Fibroblast of villous mesenchyme (primary cell): Measurements from ENCODE around the gene GLYR1. TPM values are rescaled to one million over a fixed set of nuclear protein-coding genes. Genes with fewer than 3 reads are reported as not detected.

ENCODE experiments used
- DNase-seq: peaks from one replicate; pipeline ENCODE4 v3.0.0-alpha.2; 2010; ENCODE audit warnings: low read depth
- H3K4me3 ChIP-seq: 2 replicates; pipeline ENCODE4 v1.5.1; 2011; ENCODE audit warnings: low read depth, mild to moderate bottlenecking, low read length
- total RNA-seq: library from RNA; depleted of rRNA; stranded (reverse); fragments of >200 nt; gene quantifications from 2 replicates; pipeline ENCODE4 v1.2.3, GENCODE V29; 2012
- TF ChIP-seq, protein P1 (sequence below): IDR thresholded peaks from 2 replicates; pipeline ENCODE4 v1.5.1; 2012; ENCODE audit warnings: low read depth, mild to moderate bottlenecking, low read length; ENCODE audit not compliant: insufficient read depth

The GLYR1 gene
- total RNA-seq, 1 donor, result 60.9 TPM

DNA sequence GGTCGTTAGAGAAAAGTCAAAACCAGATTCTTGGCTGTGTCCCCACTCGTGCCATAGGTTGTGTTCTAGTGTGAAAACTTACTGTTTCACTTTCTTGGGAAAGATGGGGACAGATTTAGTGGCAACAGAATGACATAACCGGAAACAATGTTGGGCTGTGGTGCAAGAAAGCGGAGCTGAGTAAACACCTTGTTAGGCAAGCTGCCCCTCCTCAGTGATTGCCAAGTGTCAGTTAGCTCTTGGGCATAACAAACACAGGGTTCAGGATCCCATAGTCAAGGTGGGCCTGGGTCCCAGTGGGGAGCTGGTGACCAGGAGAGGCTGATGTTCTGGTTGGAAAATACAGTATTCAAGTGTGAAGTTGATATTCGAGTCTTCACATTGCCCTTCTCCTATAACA lies 15.6 kb upstream of the GLYR1 start:
- TF ChIP-seq, protein P1, sequence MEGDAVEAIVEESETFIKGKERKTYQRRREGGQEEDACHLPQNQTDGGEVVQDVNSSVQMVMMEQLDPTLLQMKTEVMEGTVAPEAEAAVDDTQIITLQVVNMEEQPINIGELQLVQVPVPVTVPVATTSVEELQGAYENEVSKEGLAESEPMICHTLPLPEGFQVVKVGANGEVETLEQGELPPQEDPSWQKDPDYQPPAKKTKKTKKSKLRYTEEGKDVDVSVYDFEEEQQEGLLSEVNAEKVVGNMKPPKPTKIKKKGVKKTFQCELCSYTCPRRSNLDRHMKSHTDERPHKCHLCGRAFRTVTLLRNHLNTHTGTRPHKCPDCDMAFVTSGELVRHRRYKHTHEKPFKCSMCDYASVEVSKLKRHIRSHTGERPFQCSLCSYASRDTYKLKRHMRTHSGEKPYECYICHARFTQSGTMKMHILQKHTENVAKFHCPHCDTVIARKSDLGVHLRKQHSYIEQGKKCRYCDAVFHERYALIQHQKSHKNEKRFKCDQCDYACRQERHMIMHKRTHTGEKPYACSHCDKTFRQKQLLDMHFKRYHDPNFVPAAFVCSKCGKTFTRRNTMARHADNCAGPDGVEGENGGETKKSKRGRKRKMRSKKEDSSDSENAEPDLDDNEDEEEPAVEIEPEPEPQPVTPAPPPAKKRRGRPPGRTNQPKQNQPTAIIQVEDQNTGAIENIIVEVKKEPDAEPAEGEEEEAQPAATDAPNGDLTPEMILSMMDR, result no peak
- no peak overlapping the region for H3K4me3 ChIP-seq
- DNase-seq, result peak; percentile 18

DNA sequence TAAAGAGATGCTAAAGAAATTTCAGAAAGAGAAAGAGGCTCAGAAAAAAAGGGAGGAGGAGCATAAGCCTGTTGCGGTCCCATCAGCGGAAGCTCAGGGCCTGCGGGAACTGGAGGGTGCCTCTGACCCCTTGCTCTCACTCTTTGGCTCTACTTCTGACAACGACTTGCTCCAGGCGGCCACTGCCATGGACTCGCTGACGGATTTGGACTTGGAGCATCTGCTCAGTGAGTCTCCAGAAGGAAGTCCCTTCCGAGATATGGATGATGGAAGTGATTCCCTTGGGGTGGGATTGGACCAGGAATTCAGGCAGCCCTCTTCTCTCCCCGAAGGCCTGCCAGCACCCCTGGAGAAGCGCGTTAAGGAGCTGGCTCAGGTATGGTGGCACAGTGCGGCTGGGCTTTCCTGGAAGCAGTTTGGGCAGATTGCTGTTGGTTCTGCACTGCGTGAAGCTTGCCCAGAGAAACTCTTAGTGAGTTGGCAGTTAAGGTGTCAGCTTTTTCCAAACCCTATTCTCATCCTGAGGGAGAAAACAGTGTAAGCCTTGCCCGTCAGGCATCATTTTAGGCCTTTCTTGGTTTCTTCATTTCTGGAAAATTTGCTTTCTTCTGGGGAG lies 13.7 kb upstream of the GLYR1 start:
- TF ChIP-seq, protein P1, result no peak
- DNase-seq, result no peak
- no peak overlapping the region for H3K4me3 ChIP-seq

DNA sequence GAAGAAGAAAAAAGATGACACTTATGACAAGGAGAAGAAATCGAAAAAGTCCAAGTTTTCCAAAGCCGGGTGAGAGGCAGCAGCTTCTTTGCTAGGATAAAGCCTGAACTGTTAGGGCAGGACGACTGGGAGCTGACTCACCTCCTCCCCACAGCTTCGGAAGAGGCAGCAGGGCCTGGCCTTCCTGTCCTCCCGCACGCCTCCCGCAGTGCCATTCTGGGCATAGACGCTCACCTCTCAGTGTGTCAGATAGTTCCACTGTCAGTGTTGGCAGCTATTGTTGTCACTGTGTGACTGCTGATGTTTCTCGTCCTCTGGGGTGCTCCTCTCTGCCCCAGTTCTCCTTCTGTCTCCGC lies 12.8 kb upstream of the GLYR1 start:
- no peak for DNase-seq
- TF ChIP-seq, protein P1, result no peak
- H3K4me3 ChIP-seq, result no peak overlapping the region

DNA sequence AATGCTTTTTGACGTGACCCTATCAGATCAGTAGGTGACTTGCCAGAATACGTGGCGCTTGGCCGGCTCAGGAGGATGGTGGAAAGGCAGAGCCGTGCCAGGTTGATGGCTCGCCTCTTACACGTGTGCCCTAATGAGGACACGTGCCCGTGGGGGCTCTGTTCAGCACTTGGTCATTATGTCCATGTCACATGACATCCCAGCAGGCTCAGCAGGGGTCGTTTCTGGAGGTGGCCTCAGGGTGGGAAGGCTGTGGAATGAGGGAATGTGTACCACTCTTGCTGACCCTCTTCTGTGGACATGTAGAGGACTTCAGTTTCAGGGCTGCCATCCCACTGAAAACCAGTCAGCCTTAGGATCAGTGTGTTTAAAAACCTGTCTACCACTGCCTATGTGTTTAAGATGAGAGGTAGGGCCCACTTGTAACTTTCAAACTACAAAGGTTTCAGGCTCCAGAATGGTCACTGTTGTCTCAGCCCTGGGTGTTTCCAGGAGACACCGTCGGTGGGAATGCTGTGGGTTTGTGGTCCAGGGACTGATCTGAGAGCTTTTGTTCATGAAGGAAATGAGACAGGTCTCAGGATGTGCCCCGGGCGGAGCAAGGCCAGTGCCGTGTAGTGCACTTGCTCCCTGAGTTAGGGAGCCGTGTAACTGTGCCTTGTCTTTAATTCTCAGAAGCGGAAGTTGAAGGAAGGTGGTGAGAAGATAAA lies 12.3 kb upstream of the GLYR1 start:
- TF ChIP-seq, protein P1, result no peak
- no peak for DNase-seq
- H3K4me3 ChIP-seq, result no peak overlapping the region

DNA sequence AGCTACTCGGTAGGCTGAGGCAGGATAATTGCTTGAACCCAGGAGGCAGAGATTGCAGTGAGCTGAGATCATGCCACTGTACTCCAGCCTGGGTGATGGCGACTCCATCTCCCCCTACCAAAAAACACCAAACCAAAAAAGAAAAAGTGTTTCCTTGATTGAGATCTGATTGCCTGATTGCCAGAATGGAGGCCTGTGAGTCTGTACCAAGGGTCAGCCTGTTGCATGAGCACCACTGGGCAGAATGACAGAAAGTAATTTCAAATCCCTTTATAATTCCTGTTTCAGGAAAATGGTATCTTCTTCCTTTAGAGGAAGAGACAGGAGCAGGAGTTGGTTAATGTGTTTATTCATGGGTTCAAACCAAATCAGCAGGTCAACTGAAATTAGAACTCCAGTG lies 8.7 kb upstream of the GLYR1 start:
- TF ChIP-seq, protein P1, result no peak
- no peak overlapping the region for H3K4me3 ChIP-seq
- no peak for DNase-seq

DNA sequence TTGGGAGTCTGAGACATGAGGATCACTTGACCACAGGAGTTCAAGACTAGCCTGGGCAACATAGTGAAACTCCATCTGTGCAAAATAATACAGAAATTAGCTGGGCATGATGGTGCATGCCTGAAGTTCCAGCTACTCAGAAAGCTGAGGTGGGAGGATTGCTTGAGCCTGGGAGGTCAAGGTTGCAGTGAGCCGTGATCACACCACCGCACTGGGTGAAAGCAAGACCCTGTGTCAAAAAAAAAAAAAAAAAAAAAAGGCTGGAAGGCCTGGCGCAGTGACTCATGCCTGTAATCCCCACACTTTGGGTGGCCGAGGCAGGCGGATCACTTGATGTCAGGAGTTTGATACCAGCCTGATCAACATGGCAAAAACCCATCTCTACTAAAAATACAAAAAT lies 8.3 kb upstream of the GLYR1 start:
- TF ChIP-seq, protein P1, result no peak
- H3K4me3 ChIP-seq, result no peak overlapping the region
- no peak for DNase-seq
